HPDE6-E6E7 (cell line): ENCODE results near the gene SERPINB7.

Experiments
- DNase-seq: peaks from one replicate; pipeline ENCODE4 v3.0.0; 2011; ENCODE audit warnings: missing footprints; ENCODE audit errors: extremely low spot score

SERPINB7 gene

GRCh38 chr18:63787673-63788072 is 12.5 kb downstream of the SERPINB7 start:
- DNase-seq = no peak

GRCh38 chr18:63788447-63789096 is 13.4 kb downstream of the SERPINB7 start:
- DNase-seq = peak; percentile 42

- DNase-seq = no peak
These were observed 14.1 kb downstream of the SERPINB7 start for GRCh38 chr18:63789327-63789726.

GRCh38 chr18:63795606-63796005 is 20.4 kb downstream of the SERPINB7 start:
- DNase-seq = no peak

- DNase-seq = no peak
These were observed 24.0 kb downstream of the SERPINB7 start for GRCh38 chr18:63799189-63799588.

- no peak for DNase-seq
These were observed 26.1 kb downstream of the SERPINB7 start for GRCh38 chr18:63801343-63801742.

GRCh38 chr18:63808125-63808524 is 32.9 kb downstream of the SERPINB7 start:
- DNase-seq = no peak

- no peak for DNase-seq
These were observed 42.3 kb downstream of the SERPINB7 start for GRCh38 chr18:63817441-63818051.

- DNase-seq = no peak
These were observed 43.0 kb downstream of the SERPINB7 start for GRCh38 chr18:63818212-63818611.

- DNase-seq = no peak
These were observed 44.6 kb downstream of the SERPINB7 start for GRCh38 chr18:63819786-63820185.

GRCh38 chr18:63820694-63821093 is 45.5 kb downstream of the SERPINB7 start:
- DNase-seq = no peak

- DNase-seq = peak; percentile 12
These were observed 48.5 kb downstream of the SERPINB7 start for GRCh38 chr18:63823516-63824219.

- DNase-seq = no peak
These were observed 49.0 kb downstream of the SERPINB7 start for GRCh38 chr18:63824220-63824525.

- DNase-seq = no peak
These were observed 52.9 kb downstream of the SERPINB7 start for GRCh38 chr18:63828120-63828519.

- no peak for DNase-seq
These were observed 53.4 kb downstream of the SERPINB7 start for GRCh38 chr18:63828656-63829055.

GRCh38 chr18:63829886-63830285 is 54.7 kb downstream of the SERPINB7 start:
- DNase-seq = no peak

GRCh38 chr18:63831080-63831788 is 56.0 kb downstream of the SERPINB7 start:
- no peak for DNase-seq

GRCh38 chr18:63832470-63832869 is 57.3 kb downstream of the SERPINB7 start:
- peak; percentile 8 for DNase-seq

- no peak for DNase-seq
These were observed 59.4 kb downstream of the SERPINB7 start for GRCh38 chr18:63834471-63835113.

- no peak for DNase-seq
These were observed 61.2 kb downstream of the SERPINB7 start for GRCh38 chr18:63836456-63836855.

- no peak for DNase-seq
These were observed 62.4 kb downstream of the SERPINB7 start for GRCh38 chr18:63837590-63837989.

GRCh38 chr18:63843008-63843407 is 67.8 kb downstream of the SERPINB7 start:
- DNase-seq = no peak
